Ishikawa (cell line): ENCODE data around the gene PCK1.

ENCODE experiments used
- CEBPB ChIP-seq: IDR thresholded peaks from 2 replicates; pipeline ENCODE4 v1.6.1; 2012
- EP300 ChIP-seq: IDR thresholded peaks from 2 replicates; pipeline ENCODE4 v1.6.1; 2012; ENCODE audit warnings: borderline replicate concordance
- FOXM1 ChIP-seq: IDR thresholded peaks from 2 replicates; pipeline ENCODE4 v1.6.1; 2012; ENCODE audit warnings: low read depth, borderline replicate concordance
- NFIC ChIP-seq: IDR thresholded peaks from 2 replicates; pipeline ENCODE4 v1.6.1; 2012
- TAF1 ChIP-seq: IDR thresholded peaks from 2 replicates; pipeline ENCODE4 v1.6.1; 2012; ENCODE audit warnings: low read depth, mild to moderate bottlenecking
- YY1 ChIP-seq: IDR thresholded peaks from 2 replicates; pipeline ENCODE4 v1.6.1; 2012; ENCODE audit warnings: low read depth

DNA sequence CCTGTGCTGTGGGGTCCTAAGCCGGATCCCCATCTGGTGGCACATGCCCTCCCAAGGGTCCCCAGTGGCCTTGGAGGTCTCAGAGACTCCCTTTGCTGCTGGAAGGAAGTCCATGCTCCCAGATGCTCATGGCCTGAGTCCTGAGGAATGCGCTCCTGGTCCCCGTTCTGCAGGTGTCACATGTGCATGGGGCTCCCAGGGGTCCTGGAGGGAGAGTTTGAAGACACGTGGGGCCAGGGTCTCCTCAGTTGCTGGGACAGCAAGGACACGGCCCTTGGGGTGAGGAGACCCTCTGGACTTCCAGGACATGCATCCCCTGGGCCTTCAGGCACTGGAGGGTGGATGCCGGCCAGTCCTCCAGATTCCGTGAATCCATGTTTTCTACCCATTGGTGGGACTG lies 47.6 kb downstream of the PCK1 start:
- TF ChIP-seq FOXM1, result no peak
- no peak for TF ChIP-seq EP300
- TF ChIP-seq NFIC, result no peak
- TF ChIP-seq TAF1, result no peak
- no peak for TF ChIP-seq YY1
- no peak for TF ChIP-seq CEBPB
